Mesothelial cell of epicardium (in vitro differentiated cells): Measurements from ENCODE around the gene ALKBH6. TPM values are rescaled to one million over a fixed set of nuclear protein-coding genes. Genes with fewer than 3 reads are reported as not detected.
"Not testable (repeated sequence)": the region's sequence is repeated elsewhere in the genome, so short reads cannot be mapped to it uniquely, and the experiment has no call there.

Source experiments
- DNase-seq, 2 experiments: peaks; one replicate each; pipeline ENCODE4 v3.0.0; 2021; ENCODE audit warnings: low spot score in 2 of 2; ENCODE audit not compliant: unreplicated experiment in 2 of 2
- H3K27ac Mint-ChIP-seq: 2 replicates; pipeline ENCODE4 v1.8.0; 2021; ENCODE audit warnings: mixed read lengths
- H3K27me3 Mint-ChIP-seq: 2 replicates; pipeline ENCODE4 v1.8.0; 2021; ENCODE audit warnings: low read depth, mixed read lengths
- H3K36me3 Mint-ChIP-seq: 2 replicates; pipeline ENCODE4 v1.8.0; 2021; ENCODE audit warnings: mixed read lengths
- H3K4me1 Mint-ChIP-seq: 2 replicates; pipeline ENCODE4 v1.8.0; 2021; ENCODE audit warnings: mixed read lengths
- H3K4me3 Mint-ChIP-seq: 2 replicates; pipeline ENCODE4 v1.8.0; 2021; ENCODE audit warnings: mild to moderate bottlenecking, moderate library complexity, mixed read lengths
- H3K9me3 Mint-ChIP-seq: 2 replicates; pipeline ENCODE4 v1.8.0; 2021; ENCODE audit warnings: mixed read lengths
- total RNA-seq: library from RNA; stranded (reverse); gene quantifications from 3 replicates; pipeline ENCODE4 v1.2.1, GENCODE V29; 2021
- TF ChIP-seq, protein P1 (sequence below): fragments of 200-600 bp; sonication (generic); IDR thresholded peaks from one replicate; pipeline ENCODE4 v1.5.0; 2021; ENCODE audit warnings: antibody characterized with exemption; ENCODE audit not compliant: unreplicated experiment

The ALKBH6 gene
- total RNA-seq, 1 donor from 2014 or later = 28.9 TPM

DNA sequence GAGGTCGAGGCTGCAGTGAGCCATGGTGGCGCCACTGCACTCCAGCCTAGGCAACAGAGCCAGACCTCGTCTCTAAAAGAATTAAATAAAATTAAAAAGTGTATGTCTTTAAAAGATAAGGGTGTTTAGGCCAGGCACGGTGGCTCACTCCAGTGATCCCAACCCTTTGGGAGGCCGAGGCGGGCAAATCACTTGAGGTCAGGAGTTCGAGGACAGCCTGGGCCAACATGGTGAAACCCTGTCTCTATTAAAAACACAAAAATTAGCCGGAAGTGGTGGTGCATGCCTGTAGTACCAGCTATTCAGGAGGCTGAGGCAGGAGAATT, 26.5 kb downstream of the ALKBH6 start:
- Mint-ChIP-seq H3K36me3 (no peaks in the 10 kb centered on the region), H3K4me1 (peaks cover 3% of the 10 kb centered on the region), H3K27me3 (peaks cover 70% of the 10 kb centered on the region), H3K4me3 (peak overlapping the region; percentile 72), H3K9me3 (no peaks in the 10 kb centered on the region), H3K27ac (no peak overlapping the region)
- TF ChIP-seq, protein P1, sequence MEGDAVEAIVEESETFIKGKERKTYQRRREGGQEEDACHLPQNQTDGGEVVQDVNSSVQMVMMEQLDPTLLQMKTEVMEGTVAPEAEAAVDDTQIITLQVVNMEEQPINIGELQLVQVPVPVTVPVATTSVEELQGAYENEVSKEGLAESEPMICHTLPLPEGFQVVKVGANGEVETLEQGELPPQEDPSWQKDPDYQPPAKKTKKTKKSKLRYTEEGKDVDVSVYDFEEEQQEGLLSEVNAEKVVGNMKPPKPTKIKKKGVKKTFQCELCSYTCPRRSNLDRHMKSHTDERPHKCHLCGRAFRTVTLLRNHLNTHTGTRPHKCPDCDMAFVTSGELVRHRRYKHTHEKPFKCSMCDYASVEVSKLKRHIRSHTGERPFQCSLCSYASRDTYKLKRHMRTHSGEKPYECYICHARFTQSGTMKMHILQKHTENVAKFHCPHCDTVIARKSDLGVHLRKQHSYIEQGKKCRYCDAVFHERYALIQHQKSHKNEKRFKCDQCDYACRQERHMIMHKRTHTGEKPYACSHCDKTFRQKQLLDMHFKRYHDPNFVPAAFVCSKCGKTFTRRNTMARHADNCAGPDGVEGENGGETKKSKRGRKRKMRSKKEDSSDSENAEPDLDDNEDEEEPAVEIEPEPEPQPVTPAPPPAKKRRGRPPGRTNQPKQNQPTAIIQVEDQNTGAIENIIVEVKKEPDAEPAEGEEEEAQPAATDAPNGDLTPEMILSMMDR = no peak
- DNase-seq = no peak

DNA sequence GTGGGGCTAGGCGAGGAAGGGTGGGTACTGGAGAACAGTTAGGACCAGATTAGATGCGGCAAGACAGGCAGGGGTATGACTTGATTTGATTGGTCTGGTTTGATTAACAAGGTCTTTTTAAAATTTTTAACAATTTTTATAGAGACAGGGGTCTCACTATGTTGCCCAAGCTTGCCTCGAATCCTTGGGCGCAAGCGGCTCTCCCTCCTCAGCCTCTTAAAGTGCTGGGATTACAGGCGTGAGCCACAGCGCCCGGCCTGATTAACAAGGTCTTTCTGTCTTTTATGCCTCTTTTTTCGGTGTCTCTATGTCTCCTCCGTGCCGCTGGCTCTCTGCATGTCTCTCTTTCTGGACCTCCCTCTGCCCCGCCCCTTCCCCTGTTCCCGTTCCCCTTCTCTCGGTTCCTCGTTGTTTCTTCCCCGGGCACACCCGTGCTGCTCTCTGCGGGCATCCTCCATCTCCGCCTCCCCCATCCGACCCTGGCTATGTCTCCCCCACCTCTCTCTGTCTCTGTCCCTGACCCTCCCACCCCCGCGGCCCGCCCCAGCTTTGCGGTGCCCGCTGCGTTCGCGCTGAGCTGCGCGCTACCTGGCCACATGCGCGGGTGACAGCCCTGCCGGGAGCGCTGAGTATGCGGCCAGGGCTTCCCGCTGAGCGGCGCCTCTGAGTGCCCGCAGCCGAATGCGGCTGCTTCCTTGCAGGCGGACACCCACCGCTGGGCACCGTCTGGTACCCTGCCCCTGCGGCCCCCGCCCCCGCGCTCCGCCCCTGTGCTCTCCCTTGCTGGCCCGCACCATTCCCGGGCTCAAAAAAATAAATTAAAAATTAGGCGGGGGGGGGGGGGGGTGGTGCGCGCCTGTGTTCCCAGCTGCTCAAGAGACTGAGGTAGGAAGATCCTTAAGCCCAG, 27.1 kb downstream of the ALKBH6 start:
- Mint-ChIP-seq H3K27me3 (peaks cover 77% of the 10 kb centered on the region), H3K4me1 (peaks cover 3% of the 10 kb centered on the region), H3K4me3 (peak overlapping the region; percentile 72), H3K36me3 (no peaks in the 10 kb centered on the region), H3K9me3 (no peaks in the 10 kb centered on the region), H3K27ac (no peak overlapping the region)
- DNase-seq = no peak
- TF ChIP-seq, protein P1 = no peak

DNA sequence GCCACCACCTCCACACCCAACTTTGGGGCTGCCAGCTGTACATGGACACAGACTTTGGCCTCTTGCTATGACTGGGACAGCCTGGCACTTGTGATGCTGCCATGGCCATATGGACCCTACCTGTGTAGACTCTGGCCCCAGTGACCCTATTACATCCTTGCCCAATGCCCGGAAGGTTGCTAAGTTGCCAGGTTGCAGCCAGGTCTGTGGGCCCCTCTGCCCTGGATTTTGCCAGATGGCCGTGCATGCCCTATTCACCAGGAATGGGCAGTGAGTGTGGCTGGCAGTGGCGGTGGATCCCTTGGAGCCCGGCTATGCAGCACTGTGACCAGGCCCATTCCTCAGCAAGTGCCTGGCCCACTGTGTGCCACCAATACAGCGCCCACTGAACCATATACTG, 27.9 kb downstream of the ALKBH6 start:
- Mint-ChIP-seq H3K27me3 (peaks cover 83% of the 10 kb centered on the region), H3K27ac (no peak overlapping the region), H3K9me3 (no peaks in the 10 kb centered on the region), H3K4me1 (peaks cover 3% of the 10 kb centered on the region), H3K36me3 (no peaks in the 10 kb centered on the region), H3K4me3 (peak overlapping the region; percentile 72)
- DNase-seq = no peak
- TF ChIP-seq, protein P1 = no peak

DNA sequence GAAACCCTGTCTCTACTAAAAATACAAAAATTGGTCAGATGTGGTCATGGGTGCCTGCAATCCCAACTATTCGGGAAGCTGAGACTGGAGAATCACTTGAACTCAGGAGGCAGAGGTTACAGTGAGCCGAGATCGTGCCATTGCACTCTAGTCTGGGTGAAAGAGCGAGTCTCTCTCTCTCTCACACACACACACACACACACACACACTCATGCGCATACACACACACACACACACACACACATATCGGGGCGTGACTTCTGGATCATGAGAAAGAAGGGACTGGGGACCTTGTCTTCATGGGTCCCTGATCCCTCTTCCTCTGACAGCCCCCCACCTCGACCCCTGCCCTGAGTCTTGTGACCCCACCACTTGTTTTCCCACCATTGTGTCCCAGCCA, 30.8 kb downstream of the ALKBH6 start:
- TF ChIP-seq, protein P1 = no peak
- Mint-ChIP-seq H3K4me1 (peaks cover 3% of the 10 kb centered on the region), H3K9me3 (no peaks in the 10 kb centered on the region), H3K4me3 (no peak overlapping the region), H3K27me3 (peaks cover 84% of the 10 kb centered on the region), H3K27ac (no peak overlapping the region), H3K36me3 (no peaks in the 10 kb centered on the region)
- DNase-seq = no peak

DNA sequence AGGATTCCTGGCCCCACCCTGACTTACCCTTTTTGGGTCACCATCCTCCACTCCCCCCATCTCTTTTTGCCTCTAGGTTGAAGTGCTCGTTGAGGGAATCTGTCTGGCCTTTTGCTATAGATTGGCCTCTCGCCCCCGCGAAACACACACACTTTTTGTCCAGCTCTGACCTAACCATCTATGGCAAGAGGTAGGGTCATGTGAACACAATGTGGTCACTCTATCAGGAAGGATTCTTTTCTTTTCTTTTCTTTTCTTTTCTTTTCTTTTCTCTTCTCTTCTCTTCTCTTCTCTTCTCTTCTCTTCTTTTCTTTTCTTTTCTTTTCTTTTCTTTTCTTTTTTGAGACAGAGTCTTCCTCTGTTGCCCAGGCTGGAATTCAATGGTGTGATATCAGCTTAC, 33.0 kb downstream of the ALKBH6 start:
- H3K4me1 Mint-ChIP-seq, H3K4me3 Mint-ChIP-seq, H3K27ac Mint-ChIP-seq, H3K9me3 Mint-ChIP-seq, H3K36me3 Mint-ChIP-seq, DNase-seq: not testable (repeated sequence)
- H3K27me3 Mint-ChIP-seq = peaks cover 74% of the 10 kb centered on the region

DNA sequence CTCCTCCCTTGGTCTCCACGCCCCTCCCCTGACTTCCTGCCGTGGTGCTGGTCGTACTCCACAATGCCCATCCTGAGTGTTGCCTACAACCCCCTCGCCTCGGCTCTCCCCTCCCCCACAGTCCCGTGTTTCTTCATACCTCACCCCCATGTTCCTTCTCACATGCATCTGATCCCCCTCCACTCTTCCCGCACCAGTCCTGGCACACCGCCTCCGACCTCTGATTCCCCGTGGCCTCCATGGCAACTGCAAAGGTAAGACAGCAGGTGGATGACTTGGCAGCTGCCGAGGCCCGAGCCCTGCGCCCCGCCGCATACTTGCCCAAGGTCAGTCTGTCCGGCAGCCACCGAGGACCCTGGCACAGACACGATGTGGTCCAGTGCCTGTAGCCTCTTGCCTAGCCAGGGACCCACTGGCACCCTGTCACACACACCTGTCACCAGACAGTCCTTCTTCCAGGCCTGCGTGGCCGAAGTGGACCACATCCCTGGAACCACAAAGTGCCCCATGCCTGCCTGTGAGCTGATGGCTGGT, 35.1 kb downstream of the ALKBH6 start:
- no peak for DNase-seq
- H3K27me3 Mint-ChIP-seq = peaks cover 57% of the 10 kb centered on the region
- TF ChIP-seq, protein P1 = no peak
- no peaks in the 10 kb centered on the region for H3K4me1 Mint-ChIP-seq
- no peaks in the 10 kb centered on the region for H3K36me3 Mint-ChIP-seq
- no peak overlapping the region for H3K27ac Mint-ChIP-seq
- no peak overlapping the region for H3K4me3 Mint-ChIP-seq
- no peaks in the 10 kb centered on the region for H3K9me3 Mint-ChIP-seq
